H9 (cell line): ENCODE measurements around the gene PICALM. TPM values are rescaled to one million over a fixed set of nuclear protein-coding genes. Genes with fewer than 3 reads are reported as not detected.
A peak's percentile ranks its signal among the peaks of the same experiment; 100 is the strongest.

Experiments
- DNase-seq: peaks from one replicate; pipeline ENCODE4 v3.0.0-alpha.2; 2017
- H2AFZ ChIP-seq: one replicate; pipeline ENCODE4 v1.6.1; 2013; ENCODE audit warnings: mild to moderate bottlenecking, low read length, control low read depth, moderate library complexity
- H2AK5ac ChIP-seq: 2 replicates; pipeline ENCODE4 v1.6.1; 2013; ENCODE audit warnings: low read length, control low read depth, mixed read lengths; ENCODE audit not compliant: insufficient read length
- H2BK120ac ChIP-seq: one replicate; pipeline ENCODE4 v1.6.1; 2013; ENCODE audit warnings: low read depth, mild to moderate bottlenecking, low read length, control low read depth, inconsistent platforms; ENCODE audit not compliant: poor library complexity, severe bottlenecking
- H2BK12ac ChIP-seq: 2 replicates; pipeline ENCODE4 v1.6.1; 2013; ENCODE audit warnings: low read length, control low read depth, mixed read lengths, low read depth; ENCODE audit not compliant: insufficient read length
- H2BK15ac ChIP-seq: 2 replicates; pipeline ENCODE4 v1.6.1; 2013; ENCODE audit warnings: low read depth, low read length, control low read depth
- H2BK20ac ChIP-seq: one replicate; pipeline ENCODE4 v1.6.1; 2013; ENCODE audit warnings: low read depth, mild to moderate bottlenecking, low read length, control low read depth, inconsistent platforms; ENCODE audit not compliant: poor library complexity, severe bottlenecking
- H2BK5ac ChIP-seq: 2 replicates; pipeline ENCODE4 v1.6.1; 2013; ENCODE audit warnings: low read length, control low read depth, mixed read lengths; ENCODE audit not compliant: insufficient read length
- H3K14ac ChIP-seq: 2 replicates; pipeline ENCODE4 v1.6.1; 2013; ENCODE audit warnings: low read length, control low read depth; ENCODE audit not compliant: insufficient read depth
- H3K18ac ChIP-seq: 2 replicates; pipeline ENCODE4 v1.6.1; 2013; ENCODE audit warnings: low read depth, mild to moderate bottlenecking, mixed read lengths, low read length, control low read depth; ENCODE audit not compliant: insufficient read length
- H3K23ac ChIP-seq: 2 replicates; pipeline ENCODE4 v1.6.1; 2013; ENCODE audit warnings: low read length, control low read depth, mixed read lengths, low read depth; ENCODE audit not compliant: insufficient read length
- H3K23me2 ChIP-seq: 2 replicates; pipeline ENCODE4 v1.6.1; 2013; ENCODE audit warnings: low read depth, mild to moderate bottlenecking, mixed read lengths, low read length, control low read depth; ENCODE audit not compliant: insufficient read length, poor library complexity, severe bottlenecking
- H3K27ac ChIP-seq: 2 replicates; pipeline ENCODE4 v1.5.1; 2013; ENCODE audit warnings: low read length, control low read depth, mixed read lengths, low read depth; ENCODE audit not compliant: insufficient read length
- H3K27me3 ChIP-seq: 2 replicates; pipeline ENCODE4 v1.6.1; 2013; ENCODE audit warnings: low read length, control low read depth, inconsistent platforms; ENCODE audit not compliant: insufficient read depth
- H3K4ac ChIP-seq: 2 replicates; pipeline ENCODE4 v1.6.1; 2013; ENCODE audit warnings: low read depth, mild to moderate bottlenecking, control low read depth, inconsistent platforms, low read length, moderate library complexity
- H3K4me1 ChIP-seq: 2 replicates; pipeline ENCODE4 v1.6.1; 2013; ENCODE audit warnings: low read length, control low read depth, inconsistent platforms; ENCODE audit not compliant: insufficient read depth
- H3K4me2 ChIP-seq: 2 replicates; pipeline ENCODE4 v1.6.1; 2013; ENCODE audit warnings: low read length, control low read depth, mixed read lengths; ENCODE audit not compliant: insufficient read length, insufficient read depth
- H3K56ac ChIP-seq: 2 replicates; pipeline ENCODE4 v1.6.1; 2013; ENCODE audit warnings: low read depth, mild to moderate bottlenecking, mixed read lengths, low read length, control low read depth; ENCODE audit not compliant: insufficient read length
- H3K79me1 ChIP-seq: 2 replicates; pipeline ENCODE4 v1.6.1; 2013; ENCODE audit warnings: low read depth, mild to moderate bottlenecking, moderate library complexity, low read length, control low read depth, inconsistent platforms; ENCODE audit not compliant: insufficient read depth, poor library complexity, severe bottlenecking
- H3K79me2 ChIP-seq: 2 replicates; pipeline ENCODE4 v1.6.1; 2013; ENCODE audit warnings: low read length, control low read depth, inconsistent platforms; ENCODE audit not compliant: insufficient read depth
- H3K9ac ChIP-seq: 2 replicates; pipeline ENCODE4 v1.6.1; 2013; ENCODE audit warnings: low read length, control low read depth, mixed read lengths; ENCODE audit not compliant: insufficient read length; ENCODE audit errors: extremely low read depth
- H3K9me3 ChIP-seq: one replicate; pipeline ENCODE4 v1.6.1; 2013; ENCODE audit warnings: low read depth, low read length, inconsistent platforms; ENCODE audit not compliant: control insufficient read depth
- H3T11ph ChIP-seq: one replicate; pipeline ENCODE4 v1.6.1; 2013; ENCODE audit warnings: mild to moderate bottlenecking, low read length, control low read depth, inconsistent platforms
- H4K20me1 ChIP-seq: one replicate; pipeline ENCODE4 v1.6.1; 2013; ENCODE audit not compliant: control insufficient read depth, insufficient read length, insufficient read depth
- H4K5ac ChIP-seq: 2 replicates; pipeline ENCODE4 v1.6.1; 2013; ENCODE audit warnings: low read depth, mild to moderate bottlenecking, mixed read lengths, low read length, control low read depth; ENCODE audit not compliant: insufficient read length
- H4K8ac ChIP-seq: replicated peaks from 2 replicates; pipeline ENCODE4 v1.6.1; 2013; ENCODE audit warnings: low read length, control low read depth, mixed read lengths, low read depth; ENCODE audit not compliant: insufficient read length
- H4K91ac ChIP-seq: 2 replicates; pipeline ENCODE4 v1.6.1; 2013; ENCODE audit warnings: low read depth, mild to moderate bottlenecking, moderate library complexity, mixed read lengths, low read length, control low read depth; ENCODE audit not compliant: insufficient read length
- H3K27ac Mint-ChIP-seq, 3 experiments: 2 replicates in 2 of 3; 3 replicates in 1 of 3; pipeline ENCODE4 v1.8.0; 2020 to 2021; ENCODE audit warnings: mixed read lengths in 3 of 3, mild to moderate bottlenecking in 1 of 3, moderate library complexity in 1 of 3
- H3K27me3 Mint-ChIP-seq: 2 replicates; pipeline ENCODE4 v1.8.0; 2021; ENCODE audit warnings: low read depth, mild to moderate bottlenecking, moderate library complexity, mixed read lengths
- H3K36me3 Mint-ChIP-seq, 3 experiments: 2 replicates in 2 of 3; 3 replicates in 1 of 3; pipeline ENCODE4 v1.8.0; 2020 to 2021; ENCODE audit warnings: low read depth in 3 of 3, mixed read lengths in 3 of 3; ENCODE audit not compliant: insufficient read depth in 1 of 3
- H3K4me1 Mint-ChIP-seq, 2 experiments: 2 replicates each; pipeline ENCODE4 v1.8.0; 2020; ENCODE audit warnings: mixed read lengths in 2 of 2
- H3K4me3 Mint-ChIP-seq, 2 experiments: 2 replicates in 1 of 2; 3 replicates in 1 of 2; pipeline ENCODE4 v1.8.0; 2020 to 2021; ENCODE audit warnings: mild to moderate bottlenecking in 2 of 2, mixed read lengths in 2 of 2, moderate library complexity in 1 of 2
- H3K9me3 Mint-ChIP-seq, 2 experiments: 2 replicates in 1 of 2; 3 replicates in 1 of 2; pipeline ENCODE4 v1.8.0; 2020; ENCODE audit warnings: mild to moderate bottlenecking in 2 of 2, mixed read lengths in 2 of 2, moderate library complexity in 1 of 2
- WGBS: extraction: QIAGEN DNeasy Blood & Tissue Kit; methylation state at CpG from one replicate; pipeline ENCODE4 v1.1.7; 2013; ENCODE audit warnings: missing lambda C conversion rate, low lambda C conversion rate, mixed read lengths; ENCODE audit not compliant: insufficient read length; ENCODE audit errors: extremely low coverage; 5-methylcytosine and 5-hydroxymethylcytosine counted together
- total RNA-seq: library from RNA; stranded (reverse); gene quantifications from 2 replicates; pipeline ENCODE4 v1.2.1, GENCODE V29; 2021
- TF ChIP-seq, protein P1 (sequence below): fragments of 200-600 bp; sonication (generic); conservative IDR thresholded peaks from 3 replicates; pipeline ENCODE4 v1.8.0; 2021; ENCODE audit warnings: antibody characterized with exemption, mild to moderate bottlenecking

The PICALM gene
- total RNA-seq, 1 experiment from 2014 or later = 76.4 TPM

DNA sequence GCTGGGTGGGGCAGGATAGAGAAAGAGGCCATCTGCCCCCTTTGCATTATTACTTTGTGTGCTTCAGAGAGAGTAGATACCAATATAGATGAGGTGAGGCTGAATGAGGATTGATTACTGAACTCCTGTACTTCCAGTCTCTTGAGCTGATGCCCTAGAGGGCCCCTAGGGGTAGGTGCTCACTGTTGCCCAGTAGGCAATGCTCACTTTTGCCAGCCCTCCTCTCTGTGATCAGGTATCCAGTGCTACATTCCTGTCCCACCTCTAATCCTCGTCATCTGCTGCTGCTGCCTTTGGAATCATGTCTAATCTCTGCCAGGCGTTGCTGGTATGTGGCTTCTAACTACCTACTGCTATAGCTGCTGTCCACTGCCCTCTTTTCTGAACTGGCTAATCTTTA lies 156.5 kb downstream of the PICALM start:
- Histone ChIP-seq H2BK15ac (no peak overlapping the region), H3K18ac (no peak overlapping the region), H4K8ac (no peak overlapping the region), H3K23ac (no peak overlapping the region), H3K4me1 (no peaks in the 10 kb centered on the region), H3K27me3 (no peaks in the 10 kb centered on the region), H2BK12ac (no peak overlapping the region), H3K9ac (no peak overlapping the region), H2BK20ac (no peak overlapping the region), H3K23me2 (no peaks in the 10 kb centered on the region), H3T11ph (no peak overlapping the region), H3K27ac (no peak overlapping the region), H3K56ac (no peak overlapping the region), H4K20me1 (no peaks in the 10 kb centered on the region), H3K4ac (no peak overlapping the region), H2BK5ac (no peak overlapping the region), H2AFZ (no peak overlapping the region), H3K79me2 (no peaks in the 10 kb centered on the region), H3K4me2 (no peak overlapping the region), H4K5ac (no peak overlapping the region), H3K14ac (no peak overlapping the region), H3K9me3 (no peaks in the 10 kb centered on the region), H2BK120ac (no peak overlapping the region), H2AK5ac (no peak overlapping the region), H4K91ac (no peak overlapping the region), H3K79me1 (no peaks in the 10 kb centered on the region)
- Mint-ChIP-seq H3K27ac (no peak overlapping the region; a peak in 1 of 7 replicates), H3K4me1 (0 out of 4 replicates have a peak, but pooled peaks cover 0 to 5% of the 10 kb centered on the region in 2 experiments), H3K9me3 (peaks cover 5 to 6% of the 10 kb centered on the region in 2 experiments), H3K27me3 (no peaks in the 10 kb centered on the region), H3K4me3 (no peak overlapping the region), H3K36me3 (peaks cover 4 to 10% (median 5%) of the 10 kb centered on the region in 3 experiments; a peak in 6 of 7 replicates)
- no CpG with 5 or more reads among the region's 2 CpGs for WGBS
- TF ChIP-seq, protein P1, sequence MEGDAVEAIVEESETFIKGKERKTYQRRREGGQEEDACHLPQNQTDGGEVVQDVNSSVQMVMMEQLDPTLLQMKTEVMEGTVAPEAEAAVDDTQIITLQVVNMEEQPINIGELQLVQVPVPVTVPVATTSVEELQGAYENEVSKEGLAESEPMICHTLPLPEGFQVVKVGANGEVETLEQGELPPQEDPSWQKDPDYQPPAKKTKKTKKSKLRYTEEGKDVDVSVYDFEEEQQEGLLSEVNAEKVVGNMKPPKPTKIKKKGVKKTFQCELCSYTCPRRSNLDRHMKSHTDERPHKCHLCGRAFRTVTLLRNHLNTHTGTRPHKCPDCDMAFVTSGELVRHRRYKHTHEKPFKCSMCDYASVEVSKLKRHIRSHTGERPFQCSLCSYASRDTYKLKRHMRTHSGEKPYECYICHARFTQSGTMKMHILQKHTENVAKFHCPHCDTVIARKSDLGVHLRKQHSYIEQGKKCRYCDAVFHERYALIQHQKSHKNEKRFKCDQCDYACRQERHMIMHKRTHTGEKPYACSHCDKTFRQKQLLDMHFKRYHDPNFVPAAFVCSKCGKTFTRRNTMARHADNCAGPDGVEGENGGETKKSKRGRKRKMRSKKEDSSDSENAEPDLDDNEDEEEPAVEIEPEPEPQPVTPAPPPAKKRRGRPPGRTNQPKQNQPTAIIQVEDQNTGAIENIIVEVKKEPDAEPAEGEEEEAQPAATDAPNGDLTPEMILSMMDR = 0 out of 3 replicates have a peak, but pooled peaks have one; percentile 9
- no peak for DNase-seq

Other genes starting within 250 kb of the PICALM start
- gene CCDC83, start 213.7 kb downstream of the PICALM start, total RNA-seq = not detected in 2 replicates
- 31.7 and 34.1 TPM in 2 replicates for gene EED, start 175.7 kb upstream of the PICALM start, total RNA-seq
- 54.1 and 55.2 TPM in 2 replicates for gene HIKESHI, start 233.2 kb upstream of the PICALM start, total RNA-seq